ENCODE data around the gene FHL5. TPM values are rescaled to one million over a fixed set of nuclear protein-coding genes. Genes with fewer than 3 reads are reported as not detected.

FHL5 gene
- total RNA-seq, 1 experiment from 2014 or later: not detected

GRCh38 chr6:96563853-96564252, 925 bp downstream of the FHL5 start:
- BruUV-seq (replicated peaks): no TSS peak
- H3K79me2 ChIP-seq (ENCODE audit: low read length): no peaks in the 10 kb centered on the region
- H3K4me2 ChIP-seq (ENCODE audit: low read length): no peak overlapping the region
- no peak overlapping the region for H2AFZ ChIP-seq (ENCODE audit: low read length)
- H3K9me2 ChIP-seq (replicated peaks; ENCODE audit: low read length): no peaks in the 10 kb centered on the region
- no peak for TF ChIP-seq EZH2phosphoT487 (IDR thresholded peaks at IDR 0.05; ENCODE audit: borderline replicate concordance, low read length)
- TF ChIP-seq EZH2 (IDR thresholded peaks at IDR 0.05; ENCODE audit: low read length, unreplicated experiment): no peak
- TF ChIP-seq, protein P1, sequence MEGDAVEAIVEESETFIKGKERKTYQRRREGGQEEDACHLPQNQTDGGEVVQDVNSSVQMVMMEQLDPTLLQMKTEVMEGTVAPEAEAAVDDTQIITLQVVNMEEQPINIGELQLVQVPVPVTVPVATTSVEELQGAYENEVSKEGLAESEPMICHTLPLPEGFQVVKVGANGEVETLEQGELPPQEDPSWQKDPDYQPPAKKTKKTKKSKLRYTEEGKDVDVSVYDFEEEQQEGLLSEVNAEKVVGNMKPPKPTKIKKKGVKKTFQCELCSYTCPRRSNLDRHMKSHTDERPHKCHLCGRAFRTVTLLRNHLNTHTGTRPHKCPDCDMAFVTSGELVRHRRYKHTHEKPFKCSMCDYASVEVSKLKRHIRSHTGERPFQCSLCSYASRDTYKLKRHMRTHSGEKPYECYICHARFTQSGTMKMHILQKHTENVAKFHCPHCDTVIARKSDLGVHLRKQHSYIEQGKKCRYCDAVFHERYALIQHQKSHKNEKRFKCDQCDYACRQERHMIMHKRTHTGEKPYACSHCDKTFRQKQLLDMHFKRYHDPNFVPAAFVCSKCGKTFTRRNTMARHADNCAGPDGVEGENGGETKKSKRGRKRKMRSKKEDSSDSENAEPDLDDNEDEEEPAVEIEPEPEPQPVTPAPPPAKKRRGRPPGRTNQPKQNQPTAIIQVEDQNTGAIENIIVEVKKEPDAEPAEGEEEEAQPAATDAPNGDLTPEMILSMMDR (conservative IDR thresholded peaks at IDR 0.05; ENCODE audit: low read depth, low read length): no peak
- no peaks in the 10 kb centered on the region for H3K4me1 ChIP-seq (ENCODE audit: insufficient read depth, low read length)
- H3K9me3 ChIP-seq (ENCODE audit: low read length): no peaks in the 10 kb centered on the region
- ATAC-seq (no peak), DNase-seq (no peak)
- H3K27ac ChIP-seq (ENCODE audit: low read length): no peak overlapping the region
- no peak overlapping the region for H3K9ac ChIP-seq (ENCODE audit: low read length)
- H4K20me1 ChIP-seq (ENCODE audit: low read length): no peaks in the 10 kb centered on the region
- no peaks in the 10 kb centered on the region for H3F3A ChIP-seq (ENCODE audit: low read length, unreplicated experiment)
- H3K36me3 ChIP-seq (ENCODE audit: low read depth, low read length): no peaks in the 10 kb centered on the region
- H3K4me3 ChIP-seq (ENCODE audit: low read length): no peak overlapping the region
- intact Hi-C loops (cut with micrococcal nuclease): no loop called here
- ChIA-PET CTCF (no interaction called here), POLR2A (ENCODE audit: unreplicated experiment) (no interaction called here)
- no peaks in the 10 kb centered on the region for H3K27me3 ChIP-seq (ENCODE audit: low read length)

GRCh38 chr6:96570053-96570452, 7.1 kb downstream of the FHL5 start:
- Histone ChIP-seq H4K20me1 (ENCODE audit: low read length) (no peaks in the 10 kb centered on the region), H2AFZ (ENCODE audit: low read length) (no peak overlapping the region), H3K27ac (ENCODE audit: low read length) (no peak overlapping the region), H3K9ac (ENCODE audit: low read length) (no peak overlapping the region), H3K79me2 (ENCODE audit: low read length) (no peaks in the 10 kb centered on the region), H3K4me2 (ENCODE audit: low read length) (no peak overlapping the region), H3K4me1 (ENCODE audit: insufficient read depth, low read length) (no peaks in the 10 kb centered on the region), H3K4me3 (ENCODE audit: low read length) (no peak overlapping the region), H3F3A (ENCODE audit: low read length, unreplicated experiment) (no peaks in the 10 kb centered on the region), H3K9me2 (replicated peaks; ENCODE audit: low read length) (no peaks in the 10 kb centered on the region), H3K9me3 (ENCODE audit: low read length) (peaks cover 4% of the 10 kb centered on the region; the same call in 1 of the 2 replicates), H3K36me3 (ENCODE audit: low read depth, low read length) (no peaks in the 10 kb centered on the region), H3K27me3 (ENCODE audit: low read length) (no peaks in the 10 kb centered on the region)
- TF ChIP-seq EZH2 (IDR thresholded peaks at IDR 0.05; ENCODE audit: low read length, unreplicated experiment) (no peak), EZH2phosphoT487 (IDR thresholded peaks at IDR 0.05; ENCODE audit: borderline replicate concordance, low read length) (no peak)
- TF ChIP-seq, protein P1 (conservative IDR thresholded peaks at IDR 0.05; ENCODE audit: low read depth, low read length): no peak
- intact Hi-C loops (cut with micrococcal nuclease): no loop called here
- POLR2A ChIA-PET (ENCODE audit: unreplicated experiment): no interaction called here
- CTCF ChIA-PET: no interaction called here
- DNase-seq: no peak
- BruUV-seq (replicated peaks): no TSS peak
- no peak for ATAC-seq

DNA sequence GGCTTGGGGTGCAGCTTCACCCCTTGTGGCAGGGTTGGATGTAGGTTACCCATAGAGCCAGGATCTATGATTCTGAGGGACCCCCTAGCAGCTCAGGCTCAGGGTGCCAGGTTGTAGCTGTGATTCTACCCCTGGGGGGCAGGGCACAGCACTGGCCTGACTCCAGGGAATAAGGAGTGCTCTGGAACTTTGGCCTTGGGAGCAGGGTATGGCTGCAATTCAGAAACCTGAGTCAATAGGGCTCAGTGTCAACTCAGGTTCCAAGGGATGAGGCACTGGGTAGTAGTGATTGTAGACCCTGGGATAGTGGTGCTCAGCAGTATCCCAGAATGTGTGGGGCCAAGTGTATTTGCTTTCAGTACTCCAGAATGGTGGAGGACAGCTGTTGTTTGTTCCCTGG, 8.6 kb downstream of the FHL5 start:
- Histone ChIP-seq H3K9me2 (replicated peaks; ENCODE audit: low read length) (no peaks in the 10 kb centered on the region), H3K4me2 (ENCODE audit: low read length) (no peak overlapping the region), H3K9me3 (ENCODE audit: low read length) (peaks cover 4% of the 10 kb centered on the region; the same call in 1 of the 2 replicates), H3K4me1 (ENCODE audit: insufficient read depth, low read length) (no peaks in the 10 kb centered on the region), H3K9ac (ENCODE audit: low read length) (no peak overlapping the region), H3K36me3 (ENCODE audit: low read depth, low read length) (no peaks in the 10 kb centered on the region), H3K27me3 (ENCODE audit: low read length) (no peaks in the 10 kb centered on the region), H3K4me3 (ENCODE audit: low read length) (no peak overlapping the region), H3F3A (ENCODE audit: low read length, unreplicated experiment) (no peaks in the 10 kb centered on the region), H4K20me1 (ENCODE audit: low read length) (no peaks in the 10 kb centered on the region), H3K27ac (ENCODE audit: low read length) (no peak overlapping the region), H3K79me2 (ENCODE audit: low read length) (no peaks in the 10 kb centered on the region), H2AFZ (ENCODE audit: low read length) (no peak overlapping the region)
- ChIA-PET CTCF (no interaction called here), POLR2A (ENCODE audit: unreplicated experiment) (no interaction called here)
- ATAC-seq: no peak
- TF ChIP-seq EZH2phosphoT487 (IDR thresholded peaks at IDR 0.05; ENCODE audit: borderline replicate concordance, low read length) (no peak), EZH2 (IDR thresholded peaks at IDR 0.05; ENCODE audit: low read length, unreplicated experiment) (no peak)
- TF ChIP-seq, protein P1 (conservative IDR thresholded peaks at IDR 0.05; ENCODE audit: low read depth, low read length): no peak
- intact Hi-C loops (cut with micrococcal nuclease): no loop called here
- BruUV-seq (replicated peaks): no TSS peak
- DNase-seq: no peak
